Activated CD4-positive, alpha-beta T cell treated with anti-CD3 and anti-CD28 coated beads, Interleukin-2, amount 50 U/mL, for 48 hours (primary cell): ENCODE data around the gene ARPC5L.
"Not testable (repeated sequence)": the region's sequence is repeated elsewhere in the genome, so short reads cannot be mapped to it uniquely, and the experiment has no call there.

ENCODE experiments used
- DNase-seq, 2 experiments: peaks; one replicate each; pipeline ENCODE4 v3.0.0-alpha.2; 2020

Gene ARPC5L

GRCh38 chr9:124861342-124862229 is at the start of gene ARPC5L, which contains the start of gene RPL35:
ARPC5L (plus strand) TSS chr9:124862130; CDS start chr9:124869291, 7,161 bp downstream.
RPL35 (minus strand) TSS chr9:124861957; CDS start chr9:124861912, 45 bp downstream.
- peak; percentile 94 to 96 for DNase-seq

DNA sequence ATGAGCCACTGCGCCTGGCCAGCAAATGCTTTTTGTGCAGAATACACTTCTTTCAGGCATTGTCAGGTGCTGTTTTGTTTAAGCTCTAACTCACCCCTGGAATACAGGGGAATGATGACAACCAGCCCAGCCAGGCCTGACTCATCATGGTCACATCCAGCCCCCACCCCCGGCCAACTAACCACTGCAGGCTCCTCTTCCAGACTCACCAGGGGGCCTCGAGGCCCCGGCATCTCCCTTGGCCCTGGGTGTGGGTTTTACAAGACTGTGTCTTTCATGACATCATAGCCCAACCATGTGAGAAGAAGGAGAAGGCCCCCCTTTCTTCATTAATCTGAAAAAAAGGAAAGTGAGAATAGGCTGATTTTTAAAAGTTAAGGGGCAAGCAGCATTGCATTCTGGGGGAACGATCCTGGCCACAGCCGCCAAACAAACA is 49.5 kb upstream of the ARPC5L start:
- peak in 1 of 2 experiments; percentile 6 for DNase-seq

GRCh38 chr9:124813041-124813440 is 48.9 kb upstream of the ARPC5L start:
- no peak for DNase-seq

- no peak for DNase-seq
Measured at GRCh38 chr9:124813501-124814163, 48.3 kb upstream of the ARPC5L start.

DNA sequence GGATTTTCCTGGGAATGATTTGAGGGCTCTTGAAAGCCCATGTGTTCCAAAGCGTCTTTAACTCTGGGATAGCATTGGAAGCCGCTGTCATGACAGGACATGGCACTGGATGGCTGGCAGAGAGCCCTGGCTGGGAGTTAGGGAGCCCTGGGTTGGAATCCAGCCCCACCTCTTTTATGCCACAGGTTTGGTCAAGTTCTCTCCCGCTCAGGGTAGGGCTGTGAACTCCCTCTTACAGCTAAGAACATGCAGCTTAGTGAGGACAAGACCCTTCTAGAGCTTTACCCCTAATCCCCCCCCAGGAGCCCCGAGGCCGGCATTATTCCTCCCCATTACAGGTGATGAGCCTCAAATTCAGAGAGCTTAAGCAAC is 47.8 kb upstream of the ARPC5L start:
- no peak for DNase-seq

- DNase-seq = no peak
Measured at GRCh38 chr9:124815601-124816000, 46.3 kb upstream of the ARPC5L start.

DNA sequence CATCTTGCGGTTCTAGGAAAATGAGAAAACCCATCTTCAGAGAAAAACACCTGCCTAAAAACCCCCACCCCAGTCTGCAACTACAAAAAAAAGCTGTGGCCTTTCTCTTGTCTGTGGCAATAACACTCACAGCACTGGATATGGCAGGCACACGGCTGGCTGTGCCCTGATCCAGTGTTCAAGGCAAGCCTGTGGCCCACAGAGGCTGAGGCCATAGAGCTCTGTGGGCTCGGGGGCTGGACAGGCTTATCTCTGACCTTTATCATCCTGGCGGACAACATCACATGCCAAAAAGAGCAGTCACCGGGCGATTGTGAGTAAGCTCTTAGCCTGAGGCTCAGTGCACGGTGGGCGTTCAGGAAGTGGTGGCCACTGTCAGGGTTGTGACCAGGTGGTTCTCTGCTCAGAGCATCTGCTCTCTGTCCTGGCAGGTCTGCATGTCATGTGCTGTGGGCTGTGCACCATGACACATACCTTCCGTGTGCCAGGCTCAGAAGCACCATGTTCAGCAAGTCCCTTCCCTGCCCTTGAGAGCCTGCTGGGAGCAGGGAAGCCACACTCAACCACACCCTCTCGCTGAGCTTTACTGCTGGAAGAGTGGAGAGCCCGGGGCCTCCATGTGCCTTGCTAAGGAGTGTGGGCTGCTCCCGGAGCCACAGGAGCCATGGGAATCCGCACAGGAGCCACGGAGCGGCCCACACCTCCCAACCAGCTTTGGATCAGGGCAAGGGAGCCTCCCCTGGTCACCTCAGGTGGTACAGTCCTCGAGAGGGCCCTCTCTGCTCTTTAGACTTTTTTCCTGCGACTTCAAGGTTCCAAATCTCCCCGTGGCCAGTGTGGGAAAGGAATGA is 43.3 kb upstream of the ARPC5L start:
- peak in 1 of 2 experiments; percentile 8 for DNase-seq

GRCh38 chr9:124820698-124821623 is 41.0 kb upstream of the ARPC5L start:
- no peak for DNase-seq

- no peak for DNase-seq
Measured at GRCh38 chr9:124828489-124829333, 33.2 kb upstream of the ARPC5L start.

GRCh38 chr9:124829334-124829669 is 32.6 kb upstream of the ARPC5L start:
- DNase-seq = no peak

DNA sequence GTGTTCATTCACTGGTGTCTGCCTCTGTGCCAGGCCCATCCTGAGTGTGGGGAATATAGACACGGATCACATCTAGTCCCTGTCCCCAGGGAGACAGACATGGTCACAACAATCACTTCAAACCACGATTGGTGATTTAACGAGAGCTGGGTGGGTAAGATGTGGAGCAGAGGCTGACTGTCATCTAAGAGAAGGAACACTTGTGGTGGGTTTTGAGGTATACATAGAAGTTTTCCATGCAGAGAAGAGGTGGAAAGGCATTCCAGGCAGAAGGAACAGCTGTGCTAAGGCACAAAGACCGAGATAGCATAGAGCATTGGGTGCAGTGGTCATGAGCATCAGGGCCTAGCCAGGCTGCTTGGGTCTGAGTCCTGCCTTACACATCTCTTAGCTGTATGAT is 31.3 kb upstream of the ARPC5L start:
- DNase-seq = no peak

DNA sequence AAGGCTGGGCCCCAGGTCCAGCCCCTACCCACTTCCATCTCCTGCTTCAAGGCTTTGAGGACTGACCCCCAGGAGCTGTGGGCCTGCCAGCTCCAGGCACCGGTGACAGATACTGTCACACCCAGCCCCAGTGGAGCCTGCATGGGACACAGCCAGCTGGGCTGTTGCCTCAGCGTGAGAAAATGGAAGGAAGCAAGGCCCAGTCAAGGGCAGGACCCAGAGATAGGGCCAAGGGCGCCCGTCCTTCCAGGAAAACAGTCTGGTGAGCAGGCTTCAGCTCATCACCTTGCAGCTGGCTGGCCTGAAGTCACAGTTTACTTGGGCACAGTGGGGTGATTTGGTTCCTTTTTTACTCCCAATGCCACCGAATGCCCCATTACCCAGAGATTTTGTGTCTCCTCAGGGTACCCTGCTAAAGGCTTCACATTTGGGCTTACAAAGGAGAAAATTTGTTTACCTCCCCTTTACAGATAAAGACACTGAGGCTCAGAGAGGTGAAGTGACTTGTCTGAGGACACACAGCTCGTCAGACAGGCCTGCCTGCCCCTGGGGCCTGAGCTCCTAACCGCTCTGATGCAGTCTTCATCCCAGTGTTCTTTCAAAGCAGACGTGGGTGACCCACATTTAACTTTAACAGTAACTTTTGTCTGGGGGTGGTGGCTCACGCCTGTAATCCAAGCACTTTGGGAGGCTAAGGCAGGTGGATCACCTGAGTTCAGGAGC is 30.1 kb upstream of the ARPC5L start:
- DNase-seq = no peak

- DNase-seq = no peak
Measured at GRCh38 chr9:124834591-124834990, 27.3 kb upstream of the ARPC5L start.

DNA sequence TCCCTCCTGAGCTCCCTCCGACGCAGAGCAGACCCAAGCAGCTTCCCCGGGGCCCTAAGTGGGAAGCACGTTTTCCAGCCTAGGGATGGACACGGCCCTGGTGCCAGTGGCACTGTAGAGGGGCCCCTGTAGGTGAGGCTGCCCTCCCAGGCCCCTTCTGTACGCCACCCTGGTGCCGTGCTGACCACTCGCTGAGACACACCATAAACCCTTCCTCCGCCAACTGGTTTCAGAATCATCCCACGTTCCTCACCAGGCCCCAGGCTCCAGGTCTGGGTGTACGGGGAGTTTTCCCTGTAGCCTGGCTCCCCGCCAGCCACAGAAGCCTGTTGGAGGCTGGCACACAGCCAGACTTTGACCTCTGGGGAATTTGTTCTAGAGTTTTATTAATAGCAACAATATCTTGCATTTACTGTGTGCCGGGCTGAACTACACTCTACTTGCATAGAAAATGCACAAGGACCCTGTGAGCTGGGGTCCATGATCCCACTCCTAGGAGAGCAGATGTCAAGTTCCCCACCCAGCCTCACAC is 26.8 kb upstream of the ARPC5L start:
- DNase-seq = no peak

DNA sequence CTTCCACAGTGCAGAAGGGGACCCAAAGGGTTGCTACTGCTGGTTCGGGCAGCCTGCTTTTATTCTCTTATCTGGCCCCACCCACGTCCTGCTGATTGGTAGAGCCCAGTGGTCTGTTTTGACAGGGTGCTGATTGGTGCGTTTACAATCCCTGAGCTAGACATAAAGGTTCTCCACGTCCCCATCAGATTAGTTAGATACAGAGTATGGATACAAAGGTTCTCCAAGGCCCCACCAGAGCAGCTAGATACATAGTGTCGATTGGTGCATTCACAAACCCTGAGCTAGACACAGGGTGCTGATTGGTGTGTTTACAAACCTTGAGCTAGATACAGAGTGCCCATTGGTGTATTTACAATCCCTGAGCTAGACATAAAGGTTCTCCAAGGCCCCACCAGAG is 23.8 kb upstream of the ARPC5L start:
- not testable (repeated sequence) for DNase-seq

GRCh38 chr9:124838567-124839275 is 23.2 kb upstream of the ARPC5L start:
- DNase-seq = not testable (repeated sequence)

GRCh38 chr9:124839612-124840299 is 22.2 kb upstream of the ARPC5L start:
- DNase-seq = no peak

DNA sequence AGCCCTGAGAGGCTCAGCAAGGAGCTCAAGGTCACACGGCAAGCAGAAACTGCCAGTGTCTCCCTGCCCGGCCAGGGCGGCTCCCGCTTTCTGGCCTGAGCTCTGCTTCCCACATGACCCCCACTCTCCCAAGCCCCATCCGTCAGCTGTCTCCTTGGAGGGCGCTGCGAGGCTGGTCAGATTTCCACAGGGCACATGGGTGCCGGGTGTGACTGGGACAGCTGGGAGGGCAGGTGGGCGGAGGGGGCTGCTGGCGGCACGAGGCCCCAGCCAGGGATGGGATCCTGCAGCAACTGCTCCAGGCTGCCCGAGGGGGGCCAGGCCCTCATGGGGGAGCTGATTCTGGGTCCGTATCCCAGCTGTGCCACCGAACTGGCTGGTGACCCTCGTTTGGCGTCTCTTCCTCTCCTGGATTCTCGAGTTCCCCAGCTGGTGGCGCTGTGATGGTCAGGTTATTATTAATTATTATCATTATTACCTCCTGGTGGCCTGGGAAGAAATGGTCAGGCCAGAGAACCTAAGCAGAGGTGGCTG is 21.6 kb upstream of the ARPC5L start:
- no peak for DNase-seq
